Body of pancreas (tissue), 4 donors: ENCODE results near the gene CDC5L. TPM values are rescaled to one million over a fixed set of nuclear protein-coding genes. Genes with fewer than 3 reads are reported as not detected.

Source experiments
- ATAC-seq: fragments of 150-250 bp; one replicate; pipeline ENCODE4 v1.9.1; 2016
- DNase-seq, 4 donors: peaks; one replicate each; pipeline ENCODE4 v3.0.0-alpha.2; 2019
- H3K27ac ChIP-seq, 4 donors: fragments of 200-600 bp; sonication (generic); 1 replicate in 3 of 4; 2 replicates in 1 of 4; pipeline versions ENCODE4 v1.5.1 to v1.6.1; 2016 to 2019; ENCODE audit warnings: mild to moderate bottlenecking in 1 of 4, mixed read lengths in 1 of 4, moderate library complexity in 1 of 4
- H3K27me3 ChIP-seq, 2 donors: fragments of 200-600 bp; sonication (generic); one replicate each; pipeline ENCODE4 v1.6.0; 2016; ENCODE audit warnings: mild to moderate bottlenecking in 1 of 2
- H3K36me3 ChIP-seq, 2 donors: fragments of 200-600 bp; sonication (generic); replicated peaks in 1 of 2; 2 replicates each; pipeline ENCODE4 v1.5.1; 2016; ENCODE audit warnings: low read depth in 2 of 2; ENCODE audit not compliant: insufficient read depth in 1 of 2
- H3K4me1 ChIP-seq: fragments of 200-600 bp; sonication (generic); one replicate; pipeline ENCODE4 v1.6.0; 2016
- H3K4me3 ChIP-seq, 2 donors: fragments of 200-600 bp; sonication (generic); 1 replicate in 1 of 2; 2 replicates in 1 of 2; pipeline ENCODE4 v1.5.1; 2016 to 2019
- H3K9me3 ChIP-seq, 3 donors: fragments of 200-600 bp; sonication (generic); 1 replicate in 2 of 3; 2 replicates in 1 of 3; pipeline ENCODE4 v1.5.1; 2016
- CTCF ChIP-seq, 7 experiments: fragments of 450-650 bp in 4 of 7; fragments of 200-600 bp in 3 of 7; sonication (generic) in 3 of 7; IDR thresholded peaks; one replicate each; pipeline ENCODE4 v1.5.1; 2016 to 2019; ENCODE audit warnings: antibody characterized with exemption in 7 of 7
- POLR2A ChIP-seq, 3 donors: fragments of 450-650 bp; IDR thresholded peaks; one replicate each; pipeline ENCODE4 v1.6.1; 2016; ENCODE audit warnings: antibody characterized with exemption in 3 of 3, mild to moderate bottlenecking in 2 of 3
- WGBS, 2 donors: methylation state at CpG; one replicate each; pipeline ENCODE4 v1.1.5; 2017; 5-methylcytosine and 5-hydroxymethylcytosine counted together
- intact Hi-C: fragments of 100-400 bp; cut with DNase I; formaldehyde crosslinking; loops from one replicate; pipeline ENCODE4 v1.15.1; 2023
- total RNA-seq, 2 donors: library from RNA; depleted of rRNA; stranded (reverse); fragments of >200 nt; gene quantifications; one replicate each; pipeline ENCODE4 v1.1.0, GENCODE V29; 2016

CDC5L gene
- total RNA-seq, 2 donors from 2014 or later, result 10.2 to 11.2 TPM

DNA sequence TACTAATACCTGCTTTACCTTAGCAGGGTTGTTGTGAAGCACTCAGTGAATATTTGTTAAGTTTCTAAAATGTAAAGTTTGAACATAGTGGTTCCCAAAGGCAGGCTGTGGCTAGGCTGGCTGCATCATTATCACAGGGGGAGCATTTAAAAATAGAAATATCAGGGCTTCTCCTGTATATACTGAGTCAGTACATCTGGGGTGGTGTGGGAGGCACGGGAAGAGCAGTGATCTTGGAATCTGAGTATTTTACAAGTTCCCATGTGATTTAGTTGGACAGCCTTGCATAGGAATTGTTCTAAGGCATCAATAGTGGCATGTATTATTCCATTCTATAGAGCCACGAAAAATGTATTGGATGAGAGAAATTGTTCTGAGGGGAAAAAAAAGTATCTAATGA lies 8.0 kb downstream of the CDC5L start:
- 77 to 84% methylated on average over 2 of the region's 2 CpGs for WGBS, 2 donors

DNA sequence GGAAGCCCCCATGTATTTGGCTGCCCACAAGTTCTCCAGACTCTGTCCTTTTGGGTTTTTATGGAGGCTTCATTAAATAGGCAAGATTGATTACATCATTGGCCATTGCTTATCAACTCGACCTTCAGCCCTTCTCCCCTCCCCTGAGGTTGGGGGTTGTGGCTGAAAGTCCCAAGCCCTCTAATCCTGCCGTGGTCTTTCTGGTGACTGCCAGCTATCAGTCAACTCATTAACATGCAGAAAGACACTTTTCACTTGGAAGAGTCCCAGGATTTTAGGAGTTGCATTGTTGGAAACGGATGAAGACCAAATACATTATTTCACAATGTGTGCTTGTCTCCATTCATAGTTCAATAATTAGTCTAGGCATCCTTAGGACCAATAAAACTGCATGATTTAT lies 9.5 kb downstream of the CDC5L start:
- WGBS, 2 donors, result 18 to 37% methylated on average over 3 of the region's 3 CpGs
- DNase-seq, result no peak
- no peaks in the 10 kb centered on the region for H3K9me3 ChIP-seq
- H3K4me1 ChIP-seq, result peaks cover 8% of the 10 kb centered on the region
- intact Hi-C loops, result no loop called here
- H3K27ac ChIP-seq, result no peak overlapping the region
- no peak overlapping the region for H3K4me3 ChIP-seq
- H3K36me3 ChIP-seq, result peaks cover 6 to 27% of the 10 kb centered on the region in 2 donors
- ATAC-seq, result no peak
- no peaks in the 10 kb centered on the region for H3K27me3 ChIP-seq
- TF ChIP-seq POLR2A (IDR thresholded peaks at IDR 0.05) (no peak), CTCF (IDR thresholded peaks at IDR 0.05) (no peak)

More for the DNA sequence above, 8.0 kb downstream of the CDC5L start:
- no peak overlapping the region for H3K4me3 ChIP-seq
- H3K27me3 ChIP-seq, result no peaks in the 10 kb centered on the region
- no peaks in the 10 kb centered on the region for H3K9me3 ChIP-seq
- TF ChIP-seq POLR2A (IDR thresholded peaks at IDR 0.05) (no peak), CTCF (IDR thresholded peaks at IDR 0.05) (no peak)
- H3K36me3 ChIP-seq, result peaks cover 6 to 26% of the 10 kb centered on the region in 2 donors
- intact Hi-C loops, result no loop called here
- H3K27ac ChIP-seq, result no peak overlapping the region
- ATAC-seq (no peak), DNase-seq (no peak)
- H3K4me1 ChIP-seq, result peaks cover 6% of the 10 kb centered on the region

DNA sequence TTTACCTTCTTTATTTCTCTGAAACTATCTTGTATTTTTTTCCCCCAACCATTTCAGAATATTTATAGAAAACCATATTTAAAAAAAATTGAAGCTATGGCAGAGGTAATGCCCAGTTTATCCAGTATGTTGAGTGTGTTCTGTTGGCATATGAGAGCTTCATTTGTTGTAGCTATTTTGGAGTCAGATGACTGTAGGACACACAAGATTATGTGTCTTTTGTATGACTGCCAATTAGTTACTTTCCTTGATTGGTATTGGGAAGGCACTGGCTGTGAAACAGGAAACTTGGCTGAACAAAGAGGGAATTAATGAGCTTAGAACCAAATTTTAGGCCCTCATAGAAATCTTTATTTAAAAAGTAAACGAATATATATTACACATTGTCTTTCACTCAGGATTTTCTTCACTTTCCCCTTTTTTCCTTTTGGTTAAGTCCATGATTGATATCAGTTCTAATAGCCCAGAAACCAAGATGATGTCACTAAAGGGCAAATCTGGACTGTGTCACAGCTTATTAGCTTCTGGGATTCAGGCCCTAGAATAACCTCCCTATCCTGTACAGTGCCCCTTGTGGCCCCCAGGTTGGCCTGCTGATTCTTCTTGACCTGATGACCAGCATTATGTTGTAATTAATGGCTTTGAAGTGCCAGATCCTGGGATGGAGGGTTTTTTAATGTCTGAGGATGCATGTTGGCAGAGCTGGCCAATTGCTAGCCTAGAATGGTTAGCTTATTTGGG lies 10.1 kb downstream of the CDC5L start:
- H3K27me3 ChIP-seq, result no peaks in the 10 kb centered on the region
- H3K4me3 ChIP-seq, result no peak overlapping the region
- H3K27ac ChIP-seq, result no peak overlapping the region
- ATAC-seq (no peak), DNase-seq (no peak)
- WGBS, 2 donors, result 78 to 82% methylated on average over 1 of the region's 1 CpG
- no peaks in the 10 kb centered on the region for H3K9me3 ChIP-seq
- intact Hi-C loops, result no loop called here
- H3K36me3 ChIP-seq, result peaks cover 3 to 27% of the 10 kb centered on the region in 2 donors
- peaks cover 8% of the 10 kb centered on the region for H3K4me1 ChIP-seq
- TF ChIP-seq CTCF (IDR thresholded peaks at IDR 0.05) (no peak), POLR2A (IDR thresholded peaks at IDR 0.05) (no peak)

- DNase-seq, result no peak
- no peak for ATAC-seq
- TF ChIP-seq POLR2A (IDR thresholded peaks at IDR 0.05) (no peak), CTCF (IDR thresholded peaks at IDR 0.05) (no peak)
- Histone ChIP-seq H3K4me3 (no peak overlapping the region), H3K9me3 (no peaks in the 10 kb centered on the region), H3K27ac (peak overlapping the region in 1 of 4 donors; percentile 26), H3K27me3 (no peaks in the 10 kb centered on the region), H3K4me1 (peaks cover 8% of the 10 kb centered on the region), H3K36me3 (peaks cover 0 to 25% of the 10 kb centered on the region in 2 donors)
- WGBS, 2 donors, result 33 to 37% methylated on average over 2 of the region's 2 CpGs
- intact Hi-C loops, result no loop called here
Measured at GRCh38 chr6:44399991-44400390, 12.5 kb downstream of the CDC5L start.

GRCh38 chr6:44400572-44400971 lies 13.1 kb downstream of the CDC5L start:
- intact Hi-C loops, result no loop called here
- H3K4me3 ChIP-seq, result no peak overlapping the region
- no peak for TF ChIP-seq POLR2A (IDR thresholded peaks at IDR 0.05)
- no peak for TF ChIP-seq CTCF (IDR thresholded peaks at IDR 0.05)
- H3K27ac ChIP-seq, result no peak overlapping the region
- 92 to 94% methylated on average over 2 of the region's 2 CpGs for WGBS, 2 donors
- DNase-seq (no peak), ATAC-seq (no peak)
- no peaks in the 10 kb centered on the region for H3K9me3 ChIP-seq
- peaks cover 8% of the 10 kb centered on the region for H3K4me1 ChIP-seq
- H3K36me3 ChIP-seq, result peaks cover 0 to 26% of the 10 kb centered on the region in 2 donors
- H3K27me3 ChIP-seq, result no peaks in the 10 kb centered on the region
